ENCODE results near the gene NOL3. TPM values are rescaled to one million over a fixed set of nuclear protein-coding genes. Genes with fewer than 3 reads are reported as not detected.

The NOL3 gene
- total and polyA plus RNA-seq, 3 donors from 2014 or later: 11.8 to 34.9 (median 16.2) TPM

DNA sequence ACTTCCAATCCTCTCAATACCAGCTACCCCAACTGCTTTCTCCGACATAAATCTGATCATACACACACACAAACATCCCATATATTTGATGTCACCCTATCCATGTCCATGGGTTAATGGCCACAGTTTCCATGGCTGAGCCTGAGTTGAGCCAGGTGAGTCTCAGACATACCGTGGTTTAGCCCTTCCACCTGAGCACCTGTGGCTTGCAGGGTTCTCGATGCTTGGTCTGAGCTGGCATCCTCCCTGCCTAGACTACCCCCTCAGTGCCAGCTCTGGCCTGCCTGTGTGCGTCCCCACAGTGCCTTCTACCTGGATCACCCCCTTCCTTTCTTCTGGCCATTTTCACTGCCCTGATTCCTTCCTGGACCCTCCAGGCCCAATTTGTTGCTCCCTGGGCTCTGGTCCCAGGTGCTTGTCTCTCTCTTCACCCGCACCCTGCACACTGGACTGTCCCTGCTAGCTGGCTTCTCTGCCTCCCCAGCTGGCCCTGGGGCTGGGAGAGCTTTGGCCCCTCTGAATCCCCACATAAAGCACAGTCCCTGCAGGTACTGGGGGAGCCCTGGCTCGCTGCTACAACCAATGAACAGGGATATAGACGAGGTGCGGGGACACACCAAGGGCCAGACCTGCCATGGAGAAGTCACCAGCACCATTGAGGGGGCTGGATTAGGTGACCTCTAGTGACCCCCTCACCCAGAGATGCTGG lies 35.9 kb downstream of the NOL3 start:
- intact Hi-C loops (cut with DNase I; ENCODE audit: low total_unique reads): no loop called here
- WGBS, 2 donors: 95% methylated on average over 8 of the region's 8 CpGs
- no peaks in the 10 kb centered on the region for H3K27me3 ChIP-seq
- no peak overlapping the region for H3K27ac ChIP-seq
- H3K4me1 ChIP-seq: peaks cover 14% of the 10 kb centered on the region
- H3K9me3 ChIP-seq: no peaks in the 10 kb centered on the region
- H3K4me3 ChIP-seq: no peak overlapping the region
- H3K36me3 ChIP-seq (ENCODE audit: low read depth, missing control alignments): no peaks in the 10 kb centered on the region
- TF ChIP-seq, protein P1, sequence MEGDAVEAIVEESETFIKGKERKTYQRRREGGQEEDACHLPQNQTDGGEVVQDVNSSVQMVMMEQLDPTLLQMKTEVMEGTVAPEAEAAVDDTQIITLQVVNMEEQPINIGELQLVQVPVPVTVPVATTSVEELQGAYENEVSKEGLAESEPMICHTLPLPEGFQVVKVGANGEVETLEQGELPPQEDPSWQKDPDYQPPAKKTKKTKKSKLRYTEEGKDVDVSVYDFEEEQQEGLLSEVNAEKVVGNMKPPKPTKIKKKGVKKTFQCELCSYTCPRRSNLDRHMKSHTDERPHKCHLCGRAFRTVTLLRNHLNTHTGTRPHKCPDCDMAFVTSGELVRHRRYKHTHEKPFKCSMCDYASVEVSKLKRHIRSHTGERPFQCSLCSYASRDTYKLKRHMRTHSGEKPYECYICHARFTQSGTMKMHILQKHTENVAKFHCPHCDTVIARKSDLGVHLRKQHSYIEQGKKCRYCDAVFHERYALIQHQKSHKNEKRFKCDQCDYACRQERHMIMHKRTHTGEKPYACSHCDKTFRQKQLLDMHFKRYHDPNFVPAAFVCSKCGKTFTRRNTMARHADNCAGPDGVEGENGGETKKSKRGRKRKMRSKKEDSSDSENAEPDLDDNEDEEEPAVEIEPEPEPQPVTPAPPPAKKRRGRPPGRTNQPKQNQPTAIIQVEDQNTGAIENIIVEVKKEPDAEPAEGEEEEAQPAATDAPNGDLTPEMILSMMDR (IDR thresholded peaks at IDR 0.05): no peak
- TF ChIP-seq POLR2A (IDR thresholded peaks at IDR 0.05): no peak
- DNase-seq: no peak

DNA sequence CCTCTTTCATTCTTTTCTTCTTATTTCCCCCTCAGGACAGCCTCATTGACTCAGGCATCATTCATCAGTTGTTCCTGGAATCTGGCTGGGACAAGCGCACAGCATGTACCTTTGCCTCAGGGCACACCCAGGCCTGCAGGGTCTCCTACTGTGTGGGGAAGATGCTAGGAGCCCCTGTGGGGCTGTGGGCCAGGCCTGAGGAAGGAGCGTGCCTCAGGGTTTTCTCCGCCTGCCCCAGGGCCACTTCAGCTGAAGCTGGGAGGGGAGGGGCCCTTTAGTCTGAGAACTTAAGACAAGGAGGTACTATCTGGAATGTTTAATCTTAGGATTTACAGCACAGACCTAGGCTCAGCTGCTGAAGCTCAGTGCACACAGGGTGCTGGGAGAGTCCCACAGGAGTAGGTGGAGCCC lies 36.5 kb downstream of the NOL3 start:
- WGBS, 2 donors: 71 to 82% methylated on average over 1 to 3 of the region's 3 CpGs
- Histone ChIP-seq H3K36me3 (ENCODE audit: low read depth, missing control alignments) (no peaks in the 10 kb centered on the region), H3K27ac (no peak overlapping the region)

DNA sequence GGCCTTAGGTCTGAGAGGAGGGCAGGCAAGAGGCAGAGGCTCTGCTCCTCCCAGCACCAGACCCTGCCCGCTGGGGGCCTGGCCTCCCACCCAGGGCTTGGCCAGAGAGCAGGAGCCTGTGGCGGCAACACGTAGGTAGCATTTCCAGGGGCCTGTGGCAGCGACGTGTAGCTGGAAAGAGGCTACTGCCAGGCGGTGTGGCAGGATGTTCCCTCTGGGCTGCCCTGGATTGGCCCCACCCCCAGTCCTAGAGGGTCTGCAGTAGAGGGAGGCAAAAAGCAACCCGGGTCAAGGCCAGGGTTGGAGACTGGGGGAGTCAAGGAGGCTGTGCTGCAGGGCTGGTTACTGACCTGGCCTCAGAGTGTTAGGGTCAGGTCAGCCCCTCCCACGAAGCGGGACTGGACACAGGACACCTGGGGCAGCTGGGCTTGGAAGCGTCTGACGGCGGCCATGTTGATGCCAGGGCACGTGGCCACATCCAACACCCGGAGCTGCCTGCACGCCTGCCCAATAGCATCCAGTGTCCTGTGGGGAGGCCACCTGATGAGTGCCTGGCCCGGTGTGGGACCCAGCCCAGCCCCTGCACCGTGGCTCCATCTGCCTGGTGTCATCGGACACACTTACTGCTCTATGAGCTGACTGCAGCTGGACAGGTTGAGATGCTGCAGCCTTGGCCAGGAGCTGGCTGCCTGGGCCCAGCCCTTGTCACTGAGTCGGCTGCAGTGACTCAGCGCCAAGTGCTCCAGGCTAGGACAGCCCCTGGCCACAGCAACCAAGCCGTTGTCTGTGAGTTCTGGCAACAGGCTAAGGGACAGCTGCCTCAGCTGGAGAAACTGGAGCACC lies 37.1 kb downstream of the NOL3 start:
- Histone ChIP-seq H3K4me1 (peaks cover 14% of the 10 kb centered on the region), H3K4me3 (no peak overlapping the region), H3K9me3 (no peaks in the 10 kb centered on the region), H3K27me3 (no peaks in the 10 kb centered on the region), H3K36me3 (ENCODE audit: low read depth, missing control alignments) (no peaks in the 10 kb centered on the region), H3K27ac (no peak overlapping the region)
- no peak for DNase-seq
- TF ChIP-seq, protein P1 (IDR thresholded peaks at IDR 0.05): no peak
- TF ChIP-seq POLR2A (IDR thresholded peaks at IDR 0.05): no peak
- 51 to 65% methylated on average over 6 to 21 of the region's 21 CpGs for WGBS, 2 donors
- intact Hi-C loops (cut with DNase I; ENCODE audit: low total_unique reads): no loop called here

More for the DNA sequence above, 36.5 kb downstream of the NOL3 start:
- intact Hi-C loops (cut with DNase I; ENCODE audit: low total_unique reads): no loop called here
- H3K4me1 ChIP-seq: peaks cover 14% of the 10 kb centered on the region
- DNase-seq: no peak
- no peaks in the 10 kb centered on the region for H3K27me3 ChIP-seq
- H3K9me3 ChIP-seq: no peaks in the 10 kb centered on the region
- TF ChIP-seq, protein P1 (IDR thresholded peaks at IDR 0.05): no peak
- no peak for TF ChIP-seq POLR2A (IDR thresholded peaks at IDR 0.05)
- no peak overlapping the region for H3K4me3 ChIP-seq

DNA sequence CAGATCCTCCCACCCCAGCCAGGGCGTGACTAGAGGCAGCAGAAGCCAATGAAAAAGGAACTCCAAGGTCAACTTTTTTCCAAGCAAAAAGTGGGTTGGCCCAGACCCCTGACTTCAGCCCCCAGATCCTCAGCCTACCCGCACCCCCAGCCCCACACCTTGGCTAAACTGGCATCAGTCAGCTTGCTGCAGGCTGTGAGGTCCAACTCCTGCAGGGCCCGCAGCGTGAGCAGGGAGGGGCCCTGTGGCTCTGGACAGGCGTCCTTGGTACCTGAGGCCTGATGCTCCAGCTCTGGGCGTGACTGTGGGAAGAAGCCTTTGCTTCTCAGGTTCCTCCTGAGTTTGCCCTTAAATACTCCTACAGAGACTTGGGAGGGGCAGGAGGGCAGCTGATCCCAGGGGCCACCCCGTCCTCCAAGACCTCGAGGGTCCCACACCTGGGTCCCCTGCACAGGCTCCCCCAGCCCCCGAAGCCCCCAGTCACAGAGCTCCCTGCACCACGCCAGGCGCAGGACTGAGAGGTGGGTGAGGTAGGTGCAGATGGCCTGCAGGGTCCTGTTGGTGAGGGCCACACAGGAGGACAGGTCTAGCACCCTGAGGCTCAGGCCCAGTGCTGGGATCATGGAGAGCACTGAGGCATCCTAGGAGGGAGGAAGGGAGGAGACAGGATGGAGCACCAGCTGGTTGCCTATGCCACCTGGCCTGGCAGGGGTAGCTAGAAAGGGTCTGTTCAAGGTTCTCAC lies 38.0 kb downstream of the NOL3 start:
- no peaks in the 10 kb centered on the region for H3K27me3 ChIP-seq
- no peak overlapping the region for H3K27ac ChIP-seq
- no peaks in the 10 kb centered on the region for H3K36me3 ChIP-seq (ENCODE audit: low read depth, missing control alignments)
- 75% methylated on average over 1 to 11 of the region's 11 CpGs for WGBS, 2 donors
- no peak overlapping the region for H3K4me3 ChIP-seq
- intact Hi-C loops (cut with DNase I; ENCODE audit: low total_unique reads): no loop called here
- H3K4me1 ChIP-seq: peaks cover 14% of the 10 kb centered on the region
- TF ChIP-seq POLR2A (IDR thresholded peaks at IDR 0.05): no peak
- TF ChIP-seq, protein P1 (IDR thresholded peaks at IDR 0.05): no peak
- no peak for DNase-seq
- H3K9me3 ChIP-seq: no peaks in the 10 kb centered on the region
